NCI-H345 (cell line): ENCODE data around the gene TSR1.
A peak's percentile ranks its signal among the peaks of the same experiment; 100 is the strongest.
"Not testable (repeated sequence)": the region's sequence is repeated elsewhere in the genome, so short reads cannot be mapped to it uniquely, and the experiment has no call there.

Experiments used
- DNase-seq: peaks from one replicate; lab custom pipeline; 2025; lab: John Stamatoyannopoulos, UW

Gene TSR1

GRCh38 chr17:2336852-2337543 is 741 bp upstream of the TSR1 start, which contains the start of gene SGSM2:
SGSM2 (plus strand) TSS chr17:2337501; CDS start chr17:2337689, 188 bp downstream.
- DNase-seq = peak; percentile 82

GRCh38 chr17:2335726-2336214 is 487 bp downstream of the TSR1 start:
- DNase-seq = no peak

- no peak for DNase-seq
Measured at GRCh38 chr17:2331303-2331702, 5.0 kb downstream of the TSR1 start.

- DNase-seq = no peak
Measured at GRCh38 chr17:2323629-2324314, 12.5 kb downstream of the TSR1 start.

- DNase-seq = no peak
Measured at GRCh38 chr17:2321399-2321798, 14.9 kb downstream of the TSR1 start.

GRCh38 chr17:2319051-2319450 is 17.2 kb downstream of the TSR1 start:
- no peak for DNase-seq

GRCh38 chr17:2317796-2318195 is 18.5 kb downstream of the TSR1 start:
- no peak for DNase-seq

- DNase-seq = not testable (repeated sequence)
Measured at GRCh38 chr17:2316916-2317205, 19.4 kb downstream of the TSR1 start.

- DNase-seq = no peak
Measured at GRCh38 chr17:2312736-2313135, 23.5 kb downstream of the TSR1 start.

GRCh38 chr17:2309338-2310154 is 26.7 kb downstream of the TSR1 start:
- no peak for DNase-seq

- no peak for DNase-seq
Measured at GRCh38 chr17:2304931-2305330, 31.3 kb downstream of the TSR1 start.

GRCh38 chr17:2303204-2304188 is 32.8 kb downstream of the TSR1 start, which contains the start of the genes SMG6 and SRR:
SMG6 (minus strand) TSS chr17:2303785; CDS start chr17:2303720, 65 bp downstream.
SRR (plus strand) TSS chr17:2303950; CDS start chr17:2315561, 11,611 bp downstream.
- DNase-seq = peak; percentile 86

GRCh38 chr17:2302778-2303203 is 33.5 kb downstream of the TSR1 start:
- DNase-seq = no peak

- no peak for DNase-seq
Measured at GRCh38 chr17:2299756-2300155, 36.5 kb downstream of the TSR1 start.

- no peak for DNase-seq
Measured at GRCh38 chr17:2299136-2299535, 37.1 kb downstream of the TSR1 start.

GRCh38 chr17:2297023-2297422 is 39.2 kb downstream of the TSR1 start:
- no peak for DNase-seq

GRCh38 chr17:2295575-2295974 is 40.7 kb downstream of the TSR1 start:
- no peak for DNase-seq

- no peak for DNase-seq
Measured at GRCh38 chr17:2292100-2292499, 44.2 kb downstream of the TSR1 start.

- DNase-seq = no peak
Measured at GRCh38 chr17:2289878-2290478, 46.3 kb downstream of the TSR1 start.

- DNase-seq = no peak
Measured at GRCh38 chr17:2283302-2283701, 53.0 kb downstream of the TSR1 start.
